ENCODE data around the gene BACH2. TPM values are rescaled to one million over a fixed set of nuclear protein-coding genes. Genes with fewer than 3 reads are reported as not detected.
A peak's percentile ranks its signal among the peaks of the same experiment; 100 is the strongest.

The BACH2 gene
- total RNA-seq, 1 donor from 2014 or later = 3.9 TPM

DNA sequence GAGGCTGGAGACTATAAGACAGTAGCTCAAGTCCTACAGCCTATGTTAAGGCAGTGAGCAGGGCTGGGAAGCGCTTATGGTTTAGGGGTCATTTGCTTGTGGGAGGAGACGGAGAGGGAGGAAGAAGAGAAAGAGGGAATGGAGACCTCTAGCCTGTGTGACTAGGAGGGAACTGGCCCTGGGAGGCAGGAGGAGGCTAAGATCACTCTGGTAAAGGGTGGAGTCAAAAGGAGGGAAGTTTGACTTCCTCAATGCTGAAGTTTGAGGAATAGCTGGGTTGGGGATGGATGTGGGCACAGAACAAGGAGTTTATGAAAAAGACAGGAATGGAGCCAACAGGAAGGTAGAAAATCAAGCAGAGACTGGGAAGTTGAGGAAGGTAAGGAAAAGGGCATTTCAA lies 6.4 kb upstream of the BACH2 start:
- peaks cover 4% of the 10 kb centered on the region for H3F3A ChIP-seq (ENCODE audit: low read depth)
- Mint-ChIP-seq H3K9me3 (no peaks in the 10 kb centered on the region), H3K27me3 (ENCODE audit: insufficient read depth, low read depth) (peaks cover 7% of the 10 kb centered on the region), H3K27ac (no peak overlapping the region), H3K4me3 (no peak overlapping the region), H3K4me1 (peaks cover 5% of the 10 kb centered on the region), H3K36me3 (no peaks in the 10 kb centered on the region)
- H4K20me1 ChIP-seq (ENCODE audit: low read depth) = no peaks in the 10 kb centered on the region
- no peaks in the 10 kb centered on the region for H3K27me3 ChIP-seq
- peak overlapping the region; percentile 21 for H2AFZ ChIP-seq (replicated peaks)
- H3K4me2 ChIP-seq = no peak overlapping the region
- H3K27ac ChIP-seq = no peak overlapping the region
- no peaks in the 10 kb centered on the region for H3K79me2 ChIP-seq (ENCODE audit: low read depth)
- peaks cover 3% of the 10 kb centered on the region for H3K4me1 ChIP-seq
- no peaks in the 10 kb centered on the region for H3K9me3 ChIP-seq (ENCODE audit: low read depth)
- no peak overlapping the region for H3K4me3 ChIP-seq
- H3K9ac ChIP-seq = no peak overlapping the region
- TF ChIP-seq, protein P1, sequence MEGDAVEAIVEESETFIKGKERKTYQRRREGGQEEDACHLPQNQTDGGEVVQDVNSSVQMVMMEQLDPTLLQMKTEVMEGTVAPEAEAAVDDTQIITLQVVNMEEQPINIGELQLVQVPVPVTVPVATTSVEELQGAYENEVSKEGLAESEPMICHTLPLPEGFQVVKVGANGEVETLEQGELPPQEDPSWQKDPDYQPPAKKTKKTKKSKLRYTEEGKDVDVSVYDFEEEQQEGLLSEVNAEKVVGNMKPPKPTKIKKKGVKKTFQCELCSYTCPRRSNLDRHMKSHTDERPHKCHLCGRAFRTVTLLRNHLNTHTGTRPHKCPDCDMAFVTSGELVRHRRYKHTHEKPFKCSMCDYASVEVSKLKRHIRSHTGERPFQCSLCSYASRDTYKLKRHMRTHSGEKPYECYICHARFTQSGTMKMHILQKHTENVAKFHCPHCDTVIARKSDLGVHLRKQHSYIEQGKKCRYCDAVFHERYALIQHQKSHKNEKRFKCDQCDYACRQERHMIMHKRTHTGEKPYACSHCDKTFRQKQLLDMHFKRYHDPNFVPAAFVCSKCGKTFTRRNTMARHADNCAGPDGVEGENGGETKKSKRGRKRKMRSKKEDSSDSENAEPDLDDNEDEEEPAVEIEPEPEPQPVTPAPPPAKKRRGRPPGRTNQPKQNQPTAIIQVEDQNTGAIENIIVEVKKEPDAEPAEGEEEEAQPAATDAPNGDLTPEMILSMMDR (IDR thresholded peaks at IDR 0.05) = no peak
- no peak for TF ChIP-seq EZH2 (IDR thresholded peaks at IDR 0.05)
- TF ChIP-seq EZH2phosphoT487 (IDR thresholded peaks at IDR 0.05) = no peak
- DNase-seq (ENCODE audit: low spot score) = no peak
- no peaks in the 10 kb centered on the region for H3K36me3 ChIP-seq

DNA sequence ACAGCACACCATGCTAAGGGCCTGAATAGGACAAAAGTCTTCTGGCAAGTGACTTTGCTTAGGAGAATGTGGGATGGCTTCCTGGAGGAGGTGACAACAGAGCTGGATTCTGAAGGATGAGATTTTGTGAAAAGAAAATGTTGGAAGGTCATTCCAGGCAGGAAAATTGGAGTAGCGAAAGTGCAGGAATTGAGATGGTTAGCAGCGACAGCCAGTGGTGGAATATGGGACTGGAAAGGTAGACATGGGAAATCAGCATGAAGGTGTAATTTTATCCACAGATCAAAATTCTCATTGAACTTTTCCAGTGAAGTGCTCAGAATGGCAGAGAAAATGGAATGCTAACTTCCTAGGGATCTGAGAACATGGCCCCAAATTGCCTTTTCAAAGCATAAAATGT lies 5.7 kb upstream of the BACH2 start:
- Histone ChIP-seq H3K4me2 (no peak overlapping the region), H3K4me1 (peaks cover 11% of the 10 kb centered on the region), H2AFZ (replicated peaks) (no peak overlapping the region), H3K27me3 (no peaks in the 10 kb centered on the region), H4K20me1 (ENCODE audit: low read depth) (no peaks in the 10 kb centered on the region), H3K79me2 (ENCODE audit: low read depth) (no peaks in the 10 kb centered on the region), H3K9ac (no peak overlapping the region), H3K36me3 (no peaks in the 10 kb centered on the region), H3K4me3 (no peak overlapping the region), H3K9me3 (ENCODE audit: low read depth) (no peaks in the 10 kb centered on the region), H3F3A (ENCODE audit: low read depth) (peaks cover 12% of the 10 kb centered on the region), H3K27ac (no peak overlapping the region)
- Mint-ChIP-seq H3K9me3 (no peaks in the 10 kb centered on the region), H3K27ac (no peak overlapping the region), H3K4me3 (no peak overlapping the region), H3K4me1 (peaks cover 12% of the 10 kb centered on the region), H3K36me3 (no peaks in the 10 kb centered on the region), H3K27me3 (ENCODE audit: insufficient read depth, low read depth) (peaks cover 10% of the 10 kb centered on the region)
- TF ChIP-seq EZH2 (IDR thresholded peaks at IDR 0.05) = no peak
- TF ChIP-seq, protein P1 (IDR thresholded peaks at IDR 0.05) = no peak
- DNase-seq (ENCODE audit: low spot score) = no peak

DNA sequence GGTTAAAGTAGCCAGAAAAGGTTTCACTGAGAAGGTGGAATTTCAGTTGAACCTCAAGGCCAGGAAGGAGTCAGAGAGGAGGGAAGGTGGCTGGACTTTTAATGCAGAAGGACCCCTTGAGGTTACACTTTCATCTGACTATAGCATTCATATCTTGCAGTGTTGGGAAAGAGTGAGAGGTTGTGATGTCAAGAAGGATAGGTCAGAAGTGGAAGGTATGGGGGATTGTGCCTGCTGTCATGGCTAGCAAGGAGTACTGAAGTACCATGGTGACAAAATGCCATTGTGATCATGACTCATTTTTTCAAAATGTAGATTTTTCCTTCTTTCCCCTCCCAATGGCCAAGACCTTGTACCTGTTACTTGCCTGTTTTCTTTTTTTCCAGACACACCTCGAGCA lies 5.2 kb upstream of the BACH2 start:
- H3K27ac ChIP-seq = no peak overlapping the region
- H4K20me1 ChIP-seq (ENCODE audit: low read depth) = no peaks in the 10 kb centered on the region
- peaks cover 12% of the 10 kb centered on the region for H3K4me1 Mint-ChIP-seq
- no peaks in the 10 kb centered on the region for H3K9me3 Mint-ChIP-seq
- peaks cover 11% of the 10 kb centered on the region for H3K27me3 Mint-ChIP-seq (ENCODE audit: insufficient read depth, low read depth)
- no peak overlapping the region for H3K4me3 ChIP-seq
- no peaks in the 10 kb centered on the region for H3K79me2 ChIP-seq (ENCODE audit: low read depth)
- no peak overlapping the region for H3K9ac ChIP-seq
- H3K4me3 Mint-ChIP-seq = no peak overlapping the region
- H3K27ac Mint-ChIP-seq = no peak overlapping the region
- no peaks in the 10 kb centered on the region for H3K9me3 ChIP-seq (ENCODE audit: low read depth)
- peaks cover 15% of the 10 kb centered on the region for H3F3A ChIP-seq (ENCODE audit: low read depth)
- H3K27me3 ChIP-seq = no peaks in the 10 kb centered on the region
- peaks cover 13% of the 10 kb centered on the region for H3K4me1 ChIP-seq
- no peak overlapping the region for H2AFZ ChIP-seq (replicated peaks)
- H3K36me3 Mint-ChIP-seq = no peaks in the 10 kb centered on the region
- no peak overlapping the region for H3K4me2 ChIP-seq
- no peaks in the 10 kb centered on the region for H3K36me3 ChIP-seq
- DNase-seq (ENCODE audit: low spot score) = no peak
- no peak for TF ChIP-seq EZH2phosphoT487 (IDR thresholded peaks at IDR 0.05)
- no peak for TF ChIP-seq EZH2 (IDR thresholded peaks at IDR 0.05)
- TF ChIP-seq, protein P1 (IDR thresholded peaks at IDR 0.05) = no peak

All from neural progenitor cell (in vitro differentiated cells).